Loucy (cell line): ENCODE results near the gene CRABP1.

Experiments
- CTCF ChIP-seq: fragments of 200-600 bp; sonication (generic); conservative IDR thresholded peaks from 2 replicates; pipeline ENCODE4 v1.5.1; 2014; ENCODE audit warnings: mild to moderate bottlenecking, antibody characterized with exemption, low read length
- EZH2phosphoT487 ChIP-seq: fragments of 200-600 bp; IDR thresholded peaks from 2 replicates; pipeline ENCODE4 v1.6.1; 2018; ENCODE audit warnings: antibody characterized with exemption, mild to moderate bottlenecking, moderate library complexity, borderline replicate concordance

- TF ChIP-seq CTCF (no peak), EZH2phosphoT487 (no peak)
These were observed 22.7 kb downstream of the CRABP1 start for GRCh38 chr15:78362716-78363380.
